HepG2 (cell line): Measurements from ENCODE around the gene SOCS1. TPM values are rescaled to one million over a fixed set of nuclear protein-coding genes. Genes with fewer than 3 reads are reported as not detected.
A peak's percentile ranks its signal among the peaks of the same experiment; 100 is the strongest.

Experiments
- ESRRA ChIP-seq: sonication (generic); formaldehyde crosslinking; IDR thresholded peaks from 2 replicates; pipeline ENCODE4 v1.5.1; 2020; ENCODE audit warnings: mild to moderate bottlenecking, low read depth, missing genetic modification reagents
- GPN1 ChIP-seq: sonication (generic); formaldehyde crosslinking; IDR thresholded peaks from 2 replicates; pipeline ENCODE4 v1.5.1; 2020; ENCODE audit warnings: missing genetic modification reagents, borderline replicate concordance
- HMG20A ChIP-seq: IDR thresholded peaks from 2 replicates; pipeline ENCODE4 v1.6.1; 2016; ENCODE audit warnings: borderline replicate concordance
- HMG20B ChIP-seq: conservative IDR thresholded peaks from 2 replicates; pipeline ENCODE4 v1.6.1; 2016; ENCODE audit warnings: missing genetic modification reagents, missing compliant biosample characterization
- HNRNPK ChIP-seq: fragments of 200-400 bp; formaldehyde crosslinking; IDR thresholded peaks from 2 replicates; pipeline ENCODE4 v1.6.1; 2018; ENCODE audit warnings: low read length, low read depth, moderate library complexity, mild to moderate bottlenecking; ENCODE audit not compliant: poor library complexity, severe bottlenecking
- KAT7 ChIP-seq: IDR thresholded peaks from 2 replicates; pipeline ENCODE4 v1.6.1; 2018; ENCODE audit warnings: borderline replicate concordance, missing compliant biosample characterization
- MAF1 ChIP-seq: sonication (generic); formaldehyde crosslinking; IDR thresholded peaks from 2 replicates; pipeline ENCODE4 v1.5.0; 2020; ENCODE audit warnings: missing genetic modification reagents, borderline replicate concordance
- MAFF ChIP-seq: IDR thresholded peaks from 2 replicates; pipeline ENCODE4 v1.6.1; 2011; ENCODE audit warnings: low read depth, low read length, improper control_type of control experiment
- SETDB1 ChIP-seq: sonication (generic); formaldehyde crosslinking; IDR thresholded peaks from 2 replicates; pipeline ENCODE4 v1.5.1; 2020; ENCODE audit warnings: missing genetic modification reagents, mild to moderate bottlenecking, borderline replicate concordance
- SYNCRIP ChIP-seq: fragments of 200-400 bp; formaldehyde crosslinking; IDR thresholded peaks from 2 replicates; pipeline ENCODE4 v1.6.1; 2018; ENCODE audit warnings: mild to moderate bottlenecking, low read depth, low read length; ENCODE audit not compliant: insufficient read depth
- THAP11 ChIP-seq: IDR thresholded peaks from 2 replicates; pipeline ENCODE4 v1.6.1; 2016; ENCODE audit warnings: missing biosample characterization, missing genetic modification reagents
- ZBTB7A ChIP-seq: sonication (generic); formaldehyde crosslinking; IDR thresholded peaks from 2 replicates; pipeline ENCODE4 v1.8.0; 2022; ENCODE audit warnings: mild to moderate bottlenecking, missing genetic modification reagents
- ZFP36L2 ChIP-seq: sonication (generic); formaldehyde crosslinking; IDR thresholded peaks from 2 replicates; pipeline ENCODE4 v1.4.0; 2020; ENCODE audit warnings: missing genetic modification reagents
- ZNF253 ChIP-seq: sonication (generic); formaldehyde crosslinking; IDR thresholded peaks from 2 replicates; pipeline ENCODE4 v1.8.0; 2022; ENCODE audit warnings: mild to moderate bottlenecking, missing genetic modification reagents, borderline replicate concordance
- ZNF274 ChIP-seq: sonication (generic); formaldehyde crosslinking; IDR thresholded peaks from 2 replicates; pipeline ENCODE4 v1.5.1; 2020; ENCODE audit warnings: mild to moderate bottlenecking, missing genetic modification reagents
- ZNF296 ChIP-seq: sonication (generic); formaldehyde crosslinking; conservative IDR thresholded peaks from 2 replicates; pipeline ENCODE4 v1.5.0; 2020; ENCODE audit warnings: mild to moderate bottlenecking, missing genetic modification reagents
- ZNF460 ChIP-seq: sonication (generic); formaldehyde crosslinking; IDR thresholded peaks from 2 replicates; pipeline ENCODE4 v1.5.1; 2020; ENCODE audit warnings: missing genetic modification reagents, mild to moderate bottlenecking, borderline replicate concordance
- ZNF557 ChIP-seq: sonication (generic); formaldehyde crosslinking; IDR thresholded peaks from 2 replicates; pipeline ENCODE4 v1.4.0; 2020; ENCODE audit warnings: missing genetic modification reagents
- ZNF563 ChIP-seq: sonication (generic); formaldehyde crosslinking; IDR thresholded peaks from 2 replicates; pipeline ENCODE4 v1.8.0; 2022; ENCODE audit warnings: mild to moderate bottlenecking, moderate library complexity, missing genetic modification reagents
- ZNF629 ChIP-seq: sonication (generic); formaldehyde crosslinking; conservative IDR thresholded peaks from 2 replicates; pipeline ENCODE4 v1.5.0; 2020; ENCODE audit warnings: missing genetic modification reagents
- ZNF816 ChIP-seq: sonication (generic); formaldehyde crosslinking; IDR thresholded peaks from 2 replicates; pipeline ENCODE4 v1.8.0; 2022; ENCODE audit warnings: missing genetic modification reagents, mild to moderate bottlenecking, borderline replicate concordance
- ZSCAN20 ChIP-seq: sonication (generic); formaldehyde crosslinking; IDR thresholded peaks from 2 replicates; pipeline ENCODE4 v1.4.0; 2020; ENCODE audit warnings: missing genetic modification reagents, mild to moderate bottlenecking, borderline replicate concordance
- ZSCAN9 ChIP-seq: IDR thresholded peaks from 2 replicates; pipeline ENCODE4 v1.6.1; 2016; ENCODE audit warnings: borderline replicate concordance
- polyA plus RNA-seq, 8 experiments: library from polyadenylated mRNA; depleted of rRNA in 3 of 8; stranded (reverse) in 7 of 8; unstranded in 1 of 8; fragments of >200 nt; fragmentation: Illumina TruSeq in 4 of 8; extraction: Trizol in 4 of 8; gene quantifications; 2 replicates each; pipeline versions ENCODE4 v1.2.1 to v1.2.3, GENCODE V29; 2011 to 2016; ENCODE audit warnings: low read depth in 4 of 8, missing spikeins in 1 of 8, mixed read lengths in 1 of 8; ENCODE audit not compliant: insufficient read depth in 1 of 8
- total RNA-seq, 5 experiments: library from RNA; depleted of rRNA; stranded (reverse); fragments of >200 nt; fragmentation: Illumina TruSeq; extraction: Trizol; gene quantifications; 2 replicates each; pipeline ENCODE4 v1.2.3, GENCODE V29; 2016; ENCODE audit warnings: low read depth in 1 of 5
- TF ChIP-seq, protein P1 (sequence below): sonication (generic); formaldehyde crosslinking; IDR thresholded peaks from 2 replicates; pipeline ENCODE4 v1.4.0; 2020; ENCODE audit warnings: missing genetic modification reagents, mild to moderate bottlenecking, borderline replicate concordance
- TF ChIP-seq, protein P2 (sequence below): sonication (generic); formaldehyde crosslinking; IDR thresholded peaks from 2 replicates; pipeline ENCODE4 v1.4.0; 2020; ENCODE audit warnings: missing genetic modification reagents, mild to moderate bottlenecking, borderline replicate concordance

SOCS1 gene
- total and polyA plus RNA-seq, 2 of the 13 experiments (the other 11 are each of a cell fraction or from before 2014, with no cell fraction given), result 5.3 to 6.3 TPM

DNA sequence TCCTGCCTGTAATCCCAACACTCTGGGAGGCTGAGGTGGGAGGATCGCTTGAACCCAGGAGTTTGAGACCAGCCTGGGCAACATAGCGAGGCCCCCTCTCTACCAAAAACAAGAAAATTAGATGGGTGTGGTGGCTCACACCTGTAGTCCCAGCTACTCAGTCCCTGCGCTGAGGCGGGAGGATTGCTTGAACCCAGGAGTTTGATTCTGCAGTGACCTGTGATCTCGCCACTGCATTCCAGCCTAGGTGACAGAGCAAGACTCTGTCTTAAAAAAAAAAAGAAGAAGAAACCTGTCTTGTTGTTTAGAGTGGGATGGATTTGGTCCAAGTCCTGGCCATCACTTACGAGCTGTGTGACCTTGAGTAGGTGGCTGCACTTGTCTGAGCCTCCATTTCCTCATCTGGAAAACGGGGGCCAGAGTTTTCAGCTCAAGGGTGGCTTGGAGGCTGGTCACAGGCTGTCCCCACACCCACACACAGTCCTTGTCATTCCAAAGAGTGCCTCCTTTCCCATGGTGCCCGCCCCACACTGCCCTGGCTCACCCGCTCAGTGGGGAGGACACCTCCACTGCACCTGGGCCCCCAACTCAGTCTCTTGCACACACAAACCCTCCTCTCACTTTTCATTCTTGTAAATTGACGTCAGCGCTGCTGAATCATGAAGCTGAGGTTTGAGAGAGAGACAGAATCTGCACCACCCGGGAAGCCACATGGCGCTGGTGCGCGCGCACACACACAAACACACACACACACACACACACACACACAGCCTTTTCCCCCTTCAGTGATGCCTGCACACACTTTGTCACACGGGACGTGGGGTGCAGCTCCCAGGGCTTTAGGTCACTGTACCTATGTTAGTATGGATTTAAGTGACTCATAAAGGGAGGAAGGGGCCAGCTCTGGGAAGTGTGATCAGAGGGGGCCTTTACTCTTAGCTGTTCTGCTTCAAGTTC, 4.2 kb downstream of the SOCS1 start (continued):
- no peak for TF ChIP-seq ZNF816 (CRISPR knock-in tag)
- TF ChIP-seq ZNF460 (CRISPR knock-in tag), result no peak
- no peak for TF ChIP-seq KAT7 (CRISPR knock-in tag)
- TF ChIP-seq, protein P1, sequence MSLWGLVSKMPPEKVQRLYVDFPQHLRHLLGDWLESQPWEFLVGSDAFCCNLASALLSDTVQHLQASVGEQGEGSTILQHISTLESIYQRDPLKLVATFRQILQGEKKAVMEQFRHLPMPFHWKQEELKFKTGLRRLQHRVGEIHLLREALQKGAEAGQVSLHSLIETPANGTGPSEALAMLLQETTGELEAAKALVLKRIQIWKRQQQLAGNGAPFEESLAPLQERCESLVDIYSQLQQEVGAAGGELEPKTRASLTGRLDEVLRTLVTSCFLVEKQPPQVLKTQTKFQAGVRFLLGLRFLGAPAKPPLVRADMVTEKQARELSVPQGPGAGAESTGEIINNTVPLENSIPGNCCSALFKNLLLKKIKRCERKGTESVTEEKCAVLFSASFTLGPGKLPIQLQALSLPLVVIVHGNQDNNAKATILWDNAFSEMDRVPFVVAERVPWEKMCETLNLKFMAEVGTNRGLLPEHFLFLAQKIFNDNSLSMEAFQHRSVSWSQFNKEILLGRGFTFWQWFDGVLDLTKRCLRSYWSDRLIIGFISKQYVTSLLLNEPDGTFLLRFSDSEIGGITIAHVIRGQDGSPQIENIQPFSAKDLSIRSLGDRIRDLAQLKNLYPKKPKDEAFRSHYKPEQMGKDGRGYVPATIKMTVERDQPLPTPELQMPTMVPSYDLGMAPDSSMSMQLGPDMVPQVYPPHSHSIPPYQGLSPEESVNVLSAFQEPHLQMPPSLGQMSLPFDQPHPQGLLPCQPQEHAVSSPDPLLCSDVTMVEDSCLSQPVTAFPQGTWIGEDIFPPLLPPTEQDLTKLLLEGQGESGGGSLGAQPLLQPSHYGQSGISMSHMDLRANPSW, result no peak
- no peak for TF ChIP-seq ESRRA (CRISPR knock-in tag)
- TF ChIP-seq ZNF629 (CRISPR knock-in tag), result 0 out of 2 replicates have a peak, but pooled peaks have one; percentile 12
- TF ChIP-seq GPN1 (CRISPR knock-in tag), result no peak
- TF ChIP-seq MAF1 (CRISPR knock-in tag), result no peak
- no peak for TF ChIP-seq THAP11 (CRISPR knock-in tag)
- no peak; the same call in 1 of the 2 replicates for TF ChIP-seq ZNF557 (CRISPR knock-in tag)
- no peak for TF ChIP-seq ZFP36L2
- TF ChIP-seq ZSCAN9 (CRISPR knock-in tag), result no peak
- TF ChIP-seq, protein P2, sequence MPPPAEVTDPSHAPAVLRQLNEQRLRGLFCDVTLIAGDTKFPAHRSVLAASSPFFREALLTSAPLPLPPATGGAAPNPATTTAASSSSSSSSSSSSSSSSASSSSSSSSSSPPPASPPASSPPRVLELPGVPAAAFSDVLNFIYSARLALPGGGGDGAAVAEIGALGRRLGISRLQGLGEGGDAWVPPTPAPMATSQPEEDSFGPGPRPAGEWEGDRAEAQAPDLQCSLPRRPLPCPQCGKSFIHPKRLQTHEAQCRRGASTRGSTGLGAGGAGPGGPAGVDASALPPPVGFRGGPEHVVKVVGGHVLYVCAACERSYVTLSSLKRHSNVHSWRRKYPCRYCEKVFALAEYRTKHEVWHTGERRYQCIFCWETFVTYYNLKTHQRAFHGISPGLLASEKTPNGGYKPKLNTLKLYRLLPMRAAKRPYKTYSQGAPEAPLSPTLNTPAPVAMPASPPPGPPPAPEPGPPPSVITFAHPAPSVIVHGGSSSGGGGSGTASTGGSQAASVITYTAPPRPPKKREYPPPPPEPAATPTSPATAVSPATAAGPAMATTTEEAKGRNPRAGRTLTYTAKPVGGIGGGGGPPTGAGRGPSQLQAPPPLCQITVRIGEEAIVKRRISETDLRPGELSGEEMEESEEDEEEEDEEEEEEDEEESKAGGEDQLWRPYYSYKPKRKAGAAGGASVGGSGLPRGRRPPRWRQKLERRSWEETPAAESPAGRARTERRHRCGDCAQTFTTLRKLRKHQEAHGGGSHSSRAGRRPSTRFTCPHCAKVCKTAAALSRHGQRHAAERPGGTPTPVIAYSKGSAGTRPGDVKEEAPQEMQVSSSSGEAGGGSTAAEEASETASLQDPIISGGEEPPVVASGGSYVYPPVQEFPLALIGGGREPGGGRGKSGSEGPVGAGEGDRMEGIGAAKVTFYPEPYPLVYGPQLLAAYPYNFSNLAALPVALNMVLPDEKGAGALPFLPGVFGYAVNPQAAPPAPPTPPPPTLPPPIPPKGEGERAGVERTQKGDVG (CRISPR knock-in tag), result peak; percentile 58; the same call in 1 of the 2 replicates
- no peak for TF ChIP-seq HNRNPK
- 0 out of 2 replicates have a peak, but pooled peaks have one; percentile 13 for TF ChIP-seq ZNF296 (CRISPR knock-in tag)
- no peak for TF ChIP-seq HMG20B
- TF ChIP-seq HMG20A (CRISPR knock-in tag), result no peak
- no peak for TF ChIP-seq ZNF253 (CRISPR knock-in tag)
- TF ChIP-seq SETDB1 (CRISPR knock-in tag), result no peak
- TF ChIP-seq MAFF, result no peak
- no peak for TF ChIP-seq ZBTB7A (CRISPR knock-in tag)
- TF ChIP-seq ZNF563 (CRISPR knock-in tag), result 0 out of 2 replicates have a peak, but pooled peaks have one; percentile 46
- TF ChIP-seq ZNF274 (CRISPR knock-in tag), result no peak
- TF ChIP-seq SYNCRIP, result no peak
- no peak for TF ChIP-seq ZSCAN20 (CRISPR knock-in tag)
